K562 treated with DMSO at 1 percent for 12 hours (cell line): ENCODE measurements around the gene RASGRP4. TPM values are rescaled to one million over a fixed set of nuclear protein-coding genes. Genes with fewer than 3 reads are reported as not detected.

Experiments used
- total RNA-seq: library from RNA; unstranded; fragments of 300-600 nt; gene quantifications from 2 replicates; pipeline ENCODE4 v1.2.3, GENCODE V29; 2022; ENCODE audit not compliant: insufficient read depth

RASGRP4 gene
- total RNA-seq: 8.8 and 19.0 TPM in 2 replicates

DNA sequence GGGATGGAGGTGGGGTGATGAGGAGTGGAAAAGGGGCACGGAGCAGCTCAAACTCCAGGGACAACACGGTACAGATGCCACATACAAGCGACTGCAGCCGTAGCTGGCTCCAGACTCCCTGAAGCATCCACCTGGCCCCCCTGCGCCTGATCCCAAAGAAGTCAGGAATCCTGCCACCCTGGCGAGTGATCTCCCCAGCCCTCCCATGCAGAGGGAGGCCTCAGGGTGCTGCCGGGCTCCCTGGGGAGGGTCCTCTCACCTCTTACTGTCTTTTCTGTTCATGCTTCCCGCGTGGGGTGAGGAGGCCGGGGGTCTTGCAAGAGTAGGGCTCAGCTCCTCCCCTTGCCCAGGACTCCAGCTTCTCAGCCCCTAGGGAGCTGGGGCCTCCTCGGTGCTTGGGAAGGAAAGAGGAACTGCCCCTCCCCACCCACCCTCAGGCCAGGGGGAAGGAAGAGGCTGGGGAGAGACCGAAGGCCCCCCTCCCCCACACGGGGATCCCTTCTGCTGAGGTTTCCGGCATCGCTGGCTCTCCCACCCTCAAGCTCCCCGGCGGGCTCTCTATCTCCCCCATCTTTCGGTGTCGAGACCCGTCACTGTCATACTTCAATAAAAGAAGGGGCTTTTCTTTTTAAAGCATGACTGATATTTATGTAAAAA lies at the start of gene RASGRP4:
Gene RASGRP4 (minus strand): TSS at position 410 of the 657 bp plus-strand sequence. CDS start 128 bp downstream, at position 282.

GRCh38 chr19:38433268-38433733 lies 7.3 kb upstream of the RASGRP4 start, which contains the start of gene RYR1:
Gene RYR1 (plus strand): TSS chr19:38433691. CDS start chr19:38433830, 139 bp downstream.

DNA sequence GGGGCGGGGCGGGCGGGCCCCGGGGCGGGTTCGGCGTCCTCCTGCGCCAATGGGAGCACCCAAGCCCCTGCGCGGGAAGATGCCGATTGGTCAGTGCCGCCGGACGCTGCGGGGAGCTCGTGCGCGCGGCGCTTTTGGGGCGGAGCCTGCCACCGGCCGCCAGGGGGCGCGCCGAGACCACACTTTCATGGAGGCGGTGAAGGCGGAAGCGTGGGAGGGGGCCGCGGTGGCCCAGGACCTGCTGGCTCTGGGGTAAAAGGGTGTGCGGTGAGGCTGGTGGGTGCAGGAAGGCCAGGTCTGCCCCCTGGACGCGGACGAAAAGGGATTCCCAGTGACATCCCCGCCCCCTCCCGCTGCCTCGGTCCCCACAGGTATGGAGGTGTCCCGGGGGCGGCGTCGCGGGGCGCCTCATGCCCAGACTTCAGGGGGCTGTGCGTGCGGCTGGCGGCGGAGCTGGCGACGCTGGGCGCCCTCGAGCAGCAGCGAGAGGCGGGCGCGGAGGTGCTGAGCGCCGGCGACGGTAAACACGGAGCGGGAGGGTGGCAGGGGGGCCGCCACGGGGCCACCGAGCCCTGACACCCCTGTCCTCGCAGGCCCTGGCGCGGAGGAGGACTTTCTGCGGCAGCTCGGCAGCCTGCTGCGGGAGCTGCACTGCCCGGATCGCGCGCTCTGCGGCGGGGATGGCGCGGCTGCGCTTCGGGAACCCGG lies 22.9 kb downstream of the RASGRP4 start, which contains the start of gene FAM98C:
Gene FAM98C (plus strand): TSS at position 127 of the 708 bp plus-strand sequence. CDS start 61 bp downstream, at position 188.

DNA sequence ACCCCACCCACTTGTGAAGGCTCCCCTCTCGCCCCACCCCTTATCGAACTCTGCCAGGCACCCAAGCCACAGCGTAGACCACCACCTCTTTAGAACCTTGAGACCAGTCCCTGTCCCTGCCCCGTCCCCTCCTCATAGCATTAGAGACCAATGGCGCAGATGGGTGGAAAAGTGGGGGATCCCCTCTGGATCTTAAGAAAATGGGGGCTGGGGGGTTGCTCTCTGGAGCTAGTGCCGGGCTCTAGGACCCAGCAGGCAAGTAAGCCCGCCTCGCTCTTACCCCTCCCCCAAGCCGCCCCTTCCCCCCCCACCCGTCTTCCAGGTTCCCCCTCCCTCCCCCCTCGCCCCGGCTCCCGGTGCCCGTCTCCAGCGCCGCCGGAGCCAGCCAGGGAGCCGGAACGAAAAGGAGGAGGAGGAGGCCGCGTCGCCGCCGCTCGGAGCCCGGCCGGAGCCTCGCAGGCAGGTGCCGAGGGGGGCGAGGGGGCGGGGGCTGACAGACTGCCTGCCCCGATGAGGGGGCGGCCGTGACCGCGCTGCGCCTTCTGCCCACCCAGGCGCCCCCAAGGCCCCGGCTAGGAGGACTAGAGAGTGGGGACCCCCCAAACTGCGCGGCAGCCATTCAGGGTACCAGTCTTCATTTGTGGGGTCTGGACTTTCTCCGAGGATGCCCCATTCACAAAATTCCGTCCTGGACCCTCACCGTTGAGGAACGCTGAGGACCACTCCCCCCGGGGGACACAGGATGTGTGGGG lies 37.5 kb downstream of the RASGRP4 start, which contains the start of gene SPRED3:
Gene SPRED3 (plus strand): TSS at position 349 of the 752 bp plus-strand sequence. CDS start 1,606 bp downstream, outside the sequence.

DNA sequence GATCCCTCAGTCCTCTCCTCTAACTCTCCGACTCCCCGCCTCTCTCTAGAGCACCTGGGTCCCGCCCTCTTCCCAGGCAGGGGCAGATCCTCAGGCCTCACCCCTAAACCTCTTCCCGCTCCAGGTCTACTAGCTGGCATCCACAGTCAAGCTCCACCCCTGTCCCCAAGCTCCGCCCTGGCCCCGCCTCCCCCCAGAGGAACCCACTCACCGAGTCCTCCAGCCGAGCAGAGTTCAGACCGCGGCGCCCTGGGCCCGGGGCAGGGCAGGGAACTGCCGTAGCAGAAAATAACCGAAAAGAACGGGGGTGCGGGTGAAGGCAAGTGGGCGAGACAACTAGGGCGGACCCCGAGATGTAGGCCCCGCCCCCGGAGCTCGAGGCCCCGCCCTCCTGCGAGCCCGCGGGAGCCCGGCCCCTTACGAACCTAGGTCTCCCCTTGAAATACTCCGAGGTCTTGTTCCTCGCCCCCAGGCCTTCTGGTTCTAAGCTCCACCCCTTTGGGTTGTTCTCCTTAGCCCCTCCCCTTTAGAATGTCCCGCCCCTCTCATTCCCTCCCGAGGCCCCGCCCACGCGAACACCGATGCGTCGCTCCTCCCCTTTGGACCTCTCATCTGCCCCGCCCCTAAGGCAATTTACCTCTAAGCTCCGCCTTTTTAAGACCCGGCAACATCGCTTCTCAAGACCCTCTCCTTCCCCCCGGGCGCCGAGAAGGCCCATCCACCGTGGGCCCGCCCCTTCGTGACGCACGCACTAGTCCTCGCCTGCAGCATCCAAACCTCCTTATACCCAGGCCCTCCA lies 38.3 kb downstream of the RASGRP4 start, which contains the start of gene GGN:
Gene GGN (minus strand): TSS at position 485 of the 799 bp plus-strand sequence. CDS start 773 bp downstream, outside the sequence.

GRCh38 chr19:38374332-38375097 lies 51.5 kb downstream of the RASGRP4 start, which contains the start of gene PSMD8:
Gene PSMD8 (plus strand): TSS chr19:38374571. CDS start chr19:38374602, 31 bp downstream.

Other genes with a start within 250 kb of the RASGRP4 start
- 1.1 and 1.4 TPM in 2 replicates for gene DPF1, start 202.0 kb downstream of the RASGRP4 start, total RNA-seq
- 38.8 and 79.9 TPM in 2 replicates for gene PPP1R14A, start 169.8 kb downstream of the RASGRP4 start, total RNA-seq
- gene SPINT2, start 161.6 kb downstream of the RASGRP4 start, total RNA-seq: not detected in 2 replicates
- gene C19orf33, start 122.0 kb downstream of the RASGRP4 start, total RNA-seq: not detected in 2 replicates
- 286 and 399 TPM in 2 replicates for gene YIF1B, start 110.3 kb downstream of the RASGRP4 start, total RNA-seq
- gene KCNK6, start 106.4 kb downstream of the RASGRP4 start, total RNA-seq: 0.20 TPM in 1 of 2 replicates, not detected in the other
- gene CATSPERG, start 90.4 kb downstream of the RASGRP4 start, total RNA-seq: 0.94 TPM in 1 of 2 replicates, not detected in the other
- gene PSMD8, start 51.6 kb downstream of the RASGRP4 start, total RNA-seq: 304 and 323 TPM in 2 replicates
- gene GGN, start 38.2 kb downstream of the RASGRP4 start, total RNA-seq: 0.61 and 1.0 TPM in 2 replicates
- 0.63 and 1.7 TPM in 2 replicates for gene SPRED3, start 37.5 kb downstream of the RASGRP4 start, total RNA-seq
- 35.3 and 45.5 TPM in 2 replicates for gene FAM98C, start 23.1 kb downstream of the RASGRP4 start, total RNA-seq
- 0.57 and 7.7 TPM in 2 replicates for gene RYR1, start 7.5 kb upstream of the RASGRP4 start, total RNA-seq
- 0.46 TPM in 1 of 2 replicates, not detected in the other for gene MAP4K1, start 191.7 kb upstream of the RASGRP4 start, total RNA-seq
- 599 and 724 TPM in 2 replicates for gene EIF3K, start 193.0 kb upstream of the RASGRP4 start, total RNA-seq
- 213 and 290 TPM in 2 replicates for gene ACTN4, start 221.4 kb upstream of the RASGRP4 start, total RNA-seq